ENCODE measurements around the gene GJB5.

DNA sequence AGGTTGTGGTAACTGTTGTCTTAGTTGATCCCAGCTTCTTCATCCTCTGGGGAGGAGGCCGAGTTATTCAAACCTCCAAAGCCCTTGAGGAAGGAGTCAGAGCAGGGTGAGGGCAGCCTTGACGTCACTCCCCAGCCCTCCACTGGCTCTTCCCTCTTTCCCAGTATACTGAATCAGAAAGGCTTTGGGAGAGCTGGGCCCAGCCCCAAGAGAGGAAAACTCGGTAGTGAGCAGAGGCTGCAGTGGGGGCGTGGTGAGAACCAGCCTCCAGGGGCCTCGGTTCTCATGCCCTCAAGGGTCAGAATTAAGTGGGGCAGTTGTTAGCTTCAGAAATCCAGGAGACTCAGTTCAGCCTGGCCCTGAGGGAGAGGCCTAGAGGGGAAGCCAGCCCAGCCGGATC is 36.1 kb downstream of the GJB5 start:
- TF ChIP-seq, protein P1, sequence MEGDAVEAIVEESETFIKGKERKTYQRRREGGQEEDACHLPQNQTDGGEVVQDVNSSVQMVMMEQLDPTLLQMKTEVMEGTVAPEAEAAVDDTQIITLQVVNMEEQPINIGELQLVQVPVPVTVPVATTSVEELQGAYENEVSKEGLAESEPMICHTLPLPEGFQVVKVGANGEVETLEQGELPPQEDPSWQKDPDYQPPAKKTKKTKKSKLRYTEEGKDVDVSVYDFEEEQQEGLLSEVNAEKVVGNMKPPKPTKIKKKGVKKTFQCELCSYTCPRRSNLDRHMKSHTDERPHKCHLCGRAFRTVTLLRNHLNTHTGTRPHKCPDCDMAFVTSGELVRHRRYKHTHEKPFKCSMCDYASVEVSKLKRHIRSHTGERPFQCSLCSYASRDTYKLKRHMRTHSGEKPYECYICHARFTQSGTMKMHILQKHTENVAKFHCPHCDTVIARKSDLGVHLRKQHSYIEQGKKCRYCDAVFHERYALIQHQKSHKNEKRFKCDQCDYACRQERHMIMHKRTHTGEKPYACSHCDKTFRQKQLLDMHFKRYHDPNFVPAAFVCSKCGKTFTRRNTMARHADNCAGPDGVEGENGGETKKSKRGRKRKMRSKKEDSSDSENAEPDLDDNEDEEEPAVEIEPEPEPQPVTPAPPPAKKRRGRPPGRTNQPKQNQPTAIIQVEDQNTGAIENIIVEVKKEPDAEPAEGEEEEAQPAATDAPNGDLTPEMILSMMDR (IDR thresholded peaks at IDR 0.05): no peak
- no peak for TF ChIP-seq POLR2AphosphoS5 (IDR thresholded peaks at IDR 0.05)
- no peak for TF ChIP-seq POLR2A (IDR thresholded peaks at IDR 0.05)

Data from breast epithelium (tissue), 3 donors.